Measurements from ENCODE around the gene STIM2. TPM values are rescaled to one million over a fixed set of nuclear protein-coding genes. Genes with fewer than 3 reads are reported as not detected.
"Not testable (repeated sequence)": the region's sequence is repeated elsewhere in the genome, so short reads cannot be mapped to it uniquely, and the experiment has no call there.

Gene STIM2
- 19.0 TPM for polyA plus RNA-seq (2013)

- H3K27me3 ChIP-seq (replicated peaks in 2 of 5; ENCODE audit: control insufficient read depth in 4 of 5, insufficient read depth in 5 of 5, low read length in 4 of 5), result no peaks in the 10 kb centered on the region
Measured at GRCh38 chr4:26860157-26860921, at the start of gene STIM2. STIM2 (plus strand) TSS chr4:26860841.

GRCh38 chr4:26811571-26811970 lies 49.1 kb upstream of the STIM2 start:
- 93% methylated on average over 4 of the region's 4 CpGs for WGBS (ENCODE audit: insufficient coverage)
- H3K9me3 ChIP-seq (ENCODE audit: control extremely low read depth in 1 of 5, control insufficient read depth in 4 of 5, insufficient read depth in 2 of 5, low read depth in 1 of 5, low read length in 4 of 5); H3K27ac ChIP-seq (ENCODE audit: insufficient read depth in 1 of 2, low read depth in 1 of 2, low read length in 2 of 2, poor library complexity in 1 of 2, severe bottlenecking in 2 of 2); DNase-seq; POLR2A ChIA-PET; H3K4me1 ChIP-seq (ENCODE audit: control extremely low read depth in 1 of 4, control insufficient read depth in 4 of 4, insufficient read depth in 4 of 4, low read length in 3 of 4); CTCF ChIA-PET; H3K36me3 ChIP-seq (ENCODE audit: control insufficient read depth in 4 of 4, insufficient read depth in 4 of 4, low read length in 3 of 4); H3K4me3 ChIP-seq (ENCODE audit: control insufficient read depth in 1 of 7, extremely low read depth in 1 of 7, insufficient read depth in 4 of 7, low read depth in 2 of 7, low read length in 6 of 7): not testable (repeated sequence)
- peaks cover 0 to 49% (median 12%) of the 10 kb centered on the region in 5 experiments for H3K27me3 ChIP-seq (replicated peaks in 2 of 5; ENCODE audit: control insufficient read depth in 4 of 5, insufficient read depth in 5 of 5, low read length in 4 of 5)

More at GRCh38 chr4:26860157-26860921, at the start of gene STIM2:
- H3K27ac ChIP-seq (ENCODE audit: insufficient read depth in 1 of 2, low read depth in 1 of 2, low read length in 2 of 2, poor library complexity in 1 of 2, severe bottlenecking in 2 of 2), result peak within 1 kb of the TSS; percentile 1 to 79
- no peaks in the 10 kb centered on the region for H3K36me3 ChIP-seq (ENCODE audit: control insufficient read depth in 4 of 4, insufficient read depth in 4 of 4, low read length in 3 of 4)
- peaks cover 27 to 63% (median 46%) of the 10 kb centered on the region in 4 experiments for H3K4me1 ChIP-seq (ENCODE audit: control extremely low read depth in 1 of 4, control insufficient read depth in 4 of 4, insufficient read depth in 4 of 4, low read length in 3 of 4)
- no peaks in the 10 kb centered on the region for H3K9me3 ChIP-seq (ENCODE audit: control extremely low read depth in 1 of 5, control insufficient read depth in 4 of 5, insufficient read depth in 2 of 5, low read depth in 1 of 5, low read length in 4 of 5)
- POLR2A ChIA-PET, result interaction anchor here (0.7 kb wide), 2 partner anchors 24 to 41 kb away, joined by 3 to 4 read pairs; no protein-coding TSS in a partner anchor
- peak within 1 kb of the TSS; percentile 79 to 98 (median 90) for H3K4me3 ChIP-seq (ENCODE audit: control insufficient read depth in 1 of 7, extremely low read depth in 1 of 7, insufficient read depth in 4 of 7, low read depth in 2 of 7, low read length in 6 of 7)
- WGBS (ENCODE audit: insufficient coverage), result under 1% methylated on average over 33 of the region's 74 CpGs
- CTCF ChIA-PET, result interaction anchor here (0.7 to 2.3 kb wide), 10 partner anchors 9 to 127 kb away, joined by 3 to 7 read pairs (median 4); no protein-coding TSS in a partner anchor
- peak; percentile 97 to 98 (median 98) for DNase-seq

DNA sequence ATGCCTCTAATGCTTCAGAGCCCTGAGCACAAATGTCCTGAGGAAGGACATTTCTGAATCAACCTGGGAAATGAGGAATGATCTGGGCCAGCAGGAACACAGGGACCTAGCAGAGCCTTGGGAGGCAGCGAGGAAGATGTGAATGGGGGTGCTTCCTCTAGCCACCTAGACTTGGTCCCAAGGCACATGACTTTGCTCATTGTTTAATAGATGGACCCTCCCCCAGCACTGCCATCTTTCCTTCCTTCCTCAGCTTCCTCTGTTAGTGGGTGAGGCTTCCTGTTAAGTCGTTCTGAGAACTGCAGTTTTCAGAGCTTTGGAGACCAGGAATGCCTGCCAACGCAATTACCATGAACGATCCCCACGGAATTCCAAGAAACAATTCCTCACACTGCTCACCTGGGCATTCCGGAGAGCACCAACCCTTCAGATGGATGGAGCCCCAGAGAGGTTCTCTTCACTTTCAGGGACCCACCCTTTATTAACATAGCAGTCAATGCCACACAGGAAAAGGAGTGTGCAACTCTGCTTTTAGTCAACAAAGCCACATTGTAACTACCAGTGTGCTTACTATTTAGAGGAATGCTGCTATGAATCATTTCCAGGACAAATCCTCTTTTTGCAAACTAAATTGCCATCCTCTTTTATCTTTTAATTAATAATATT lies 48.5 kb upstream of the STIM2 start:
- Histone ChIP-seq H3K4me3 (ENCODE audit: control insufficient read depth in 1 of 7, extremely low read depth in 1 of 7, insufficient read depth in 4 of 7, low read depth in 2 of 7, low read length in 6 of 7) (no peak overlapping the region), H3K36me3 (ENCODE audit: control insufficient read depth in 4 of 4, insufficient read depth in 4 of 4, low read length in 3 of 4) (no peaks in the 10 kb centered on the region), H3K27me3 (replicated peaks in 2 of 5; ENCODE audit: control insufficient read depth in 4 of 5, insufficient read depth in 5 of 5, low read length in 4 of 5) (peaks cover 0 to 52% (median 13%) of the 10 kb centered on the region in 5 experiments), H3K4me1 (ENCODE audit: control extremely low read depth in 1 of 4, control insufficient read depth in 4 of 4, insufficient read depth in 4 of 4, low read length in 3 of 4) (peaks cover 2 to 6% (median 3%) of the 10 kb centered on the region in 4 experiments), H3K9me3 (ENCODE audit: control extremely low read depth in 1 of 5, control insufficient read depth in 4 of 5, insufficient read depth in 2 of 5, low read depth in 1 of 5, low read length in 4 of 5) (peaks cover 0 to 4% (median 0%) of the 10 kb centered on the region in 5 experiments), H3K27ac (ENCODE audit: insufficient read depth in 1 of 2, low read depth in 1 of 2, low read length in 2 of 2, poor library complexity in 1 of 2, severe bottlenecking in 2 of 2) (no peak overlapping the region)
- no peak for DNase-seq
- WGBS (ENCODE audit: insufficient coverage), result 66% methylated on average over 2 of the region's 6 CpGs
- CTCF ChIA-PET, result interaction anchor here (1.4 kb wide), 1 partner anchor 24 kb away, joined by 3 read pairs; no protein-coding TSS in a partner anchor
- POLR2A ChIA-PET, result no interaction called here

GRCh38 chr4:26813698-26814097 lies 46.9 kb upstream of the STIM2 start:
- H3K4me3 ChIP-seq (ENCODE audit: control insufficient read depth in 1 of 7, extremely low read depth in 1 of 7, insufficient read depth in 4 of 7, low read depth in 2 of 7, low read length in 6 of 7), result no peak overlapping the region
- no peaks in the 10 kb centered on the region for H3K36me3 ChIP-seq (ENCODE audit: control insufficient read depth in 4 of 4, insufficient read depth in 4 of 4, low read length in 3 of 4)
- ChIA-PET POLR2A (no interaction called here), CTCF (interaction anchor here (1.2 to 1.4 kb wide), 3 partner anchors 9 to 25 kb away, joined by 3 read pairs; no protein-coding TSS in a partner anchor)
- H3K27ac ChIP-seq (ENCODE audit: insufficient read depth in 1 of 2, low read depth in 1 of 2, low read length in 2 of 2, poor library complexity in 1 of 2, severe bottlenecking in 2 of 2), result no peak overlapping the region
- peaks cover 0 to 6% (median 2%) of the 10 kb centered on the region in 4 experiments for H3K4me1 ChIP-seq (ENCODE audit: control extremely low read depth in 1 of 4, control insufficient read depth in 4 of 4, insufficient read depth in 4 of 4, low read length in 3 of 4)
- no peak for DNase-seq
- H3K27me3 ChIP-seq (replicated peaks in 2 of 5; ENCODE audit: control insufficient read depth in 4 of 5, insufficient read depth in 5 of 5, low read length in 4 of 5), result peaks cover 2 to 63% (median 20%) of the 10 kb centered on the region in 5 experiments
- peaks cover 0 to 4% (median 0%) of the 10 kb centered on the region in 5 experiments for H3K9me3 ChIP-seq (ENCODE audit: control extremely low read depth in 1 of 5, control insufficient read depth in 4 of 5, insufficient read depth in 2 of 5, low read depth in 1 of 5, low read length in 4 of 5)
- 93% methylated on average over 5 of the region's 8 CpGs for WGBS (ENCODE audit: insufficient coverage)

DNA sequence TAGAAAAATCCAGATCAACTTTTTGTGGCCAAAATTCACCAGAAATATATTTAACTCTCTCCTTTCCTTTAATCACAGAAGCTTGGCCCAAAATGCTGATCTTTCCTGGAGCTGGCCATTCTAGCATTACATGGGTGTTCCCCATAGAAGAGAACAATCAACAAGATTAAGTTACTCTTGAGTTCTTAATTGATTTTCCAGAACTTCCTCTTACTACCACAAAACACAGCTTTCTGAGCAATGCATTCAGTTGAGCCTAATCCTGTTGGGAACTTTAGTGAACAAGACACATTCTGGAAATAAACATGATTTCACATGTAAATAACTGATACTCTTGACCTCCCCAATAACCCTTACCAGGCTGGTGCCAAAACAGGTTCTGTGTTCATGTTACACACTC lies 45.4 kb upstream of the STIM2 start:
- H3K27me3 ChIP-seq (replicated peaks in 2 of 5; ENCODE audit: control insufficient read depth in 4 of 5, insufficient read depth in 5 of 5, low read length in 4 of 5), result peaks cover 2 to 63% (median 22%) of the 10 kb centered on the region in 5 experiments

GRCh38 chr4:26815706-26816105 lies 44.9 kb upstream of the STIM2 start:
- H3K4me1 ChIP-seq (ENCODE audit: control extremely low read depth in 1 of 4, control insufficient read depth in 4 of 4, insufficient read depth in 4 of 4, low read length in 3 of 4), result peaks cover 0 to 6% (median 2%) of the 10 kb centered on the region in 4 experiments
- POLR2A ChIA-PET, result no interaction called here
- WGBS (ENCODE audit: insufficient coverage), result 92% methylated on average over 4 of the region's 5 CpGs
- H3K27me3 ChIP-seq (replicated peaks in 2 of 5; ENCODE audit: control insufficient read depth in 4 of 5, insufficient read depth in 5 of 5, low read length in 4 of 5), result peaks cover 2 to 64% (median 18%) of the 10 kb centered on the region in 5 experiments
- CTCF ChIA-PET, result interaction anchor here (2.2 kb wide), 1 partner anchor 8 kb away, joined by 5 read pairs; no protein-coding TSS in a partner anchor
- H3K27ac ChIP-seq (ENCODE audit: insufficient read depth in 1 of 2, low read depth in 1 of 2, low read length in 2 of 2, poor library complexity in 1 of 2, severe bottlenecking in 2 of 2), result no peak overlapping the region
- H3K36me3 ChIP-seq (ENCODE audit: control insufficient read depth in 4 of 4, insufficient read depth in 4 of 4, low read length in 3 of 4), result no peaks in the 10 kb centered on the region
- no peak overlapping the region for H3K4me3 ChIP-seq (ENCODE audit: control insufficient read depth in 1 of 7, extremely low read depth in 1 of 7, insufficient read depth in 4 of 7, low read depth in 2 of 7, low read length in 6 of 7)
- no peak for DNase-seq
- peaks cover 0 to 7% (median 2%) of the 10 kb centered on the region in 5 experiments for H3K9me3 ChIP-seq (ENCODE audit: control extremely low read depth in 1 of 5, control insufficient read depth in 4 of 5, insufficient read depth in 2 of 5, low read depth in 1 of 5, low read length in 4 of 5)

More for the DNA sequence above, 45.4 kb upstream of the STIM2 start:
- H3K9me3 ChIP-seq (ENCODE audit: control extremely low read depth in 1 of 5, control insufficient read depth in 4 of 5, insufficient read depth in 2 of 5, low read depth in 1 of 5, low read length in 4 of 5), result peaks cover 0 to 4% (median under 1%) of the 10 kb centered on the region in 5 experiments
- CTCF ChIA-PET, result no interaction called here
- POLR2A ChIA-PET, result no interaction called here
- no peak for DNase-seq
- no peak overlapping the region for H3K4me3 ChIP-seq (ENCODE audit: control insufficient read depth in 1 of 7, extremely low read depth in 1 of 7, insufficient read depth in 4 of 7, low read depth in 2 of 7, low read length in 6 of 7)
- no peak overlapping the region for H3K27ac ChIP-seq (ENCODE audit: insufficient read depth in 1 of 2, low read depth in 1 of 2, low read length in 2 of 2, poor library complexity in 1 of 2, severe bottlenecking in 2 of 2)
- no peaks in the 10 kb centered on the region for H3K36me3 ChIP-seq (ENCODE audit: control insufficient read depth in 4 of 4, insufficient read depth in 4 of 4, low read length in 3 of 4)
- peaks cover 0 to 6% (median 2%) of the 10 kb centered on the region in 4 experiments for H3K4me1 ChIP-seq (ENCODE audit: control extremely low read depth in 1 of 4, control insufficient read depth in 4 of 4, insufficient read depth in 4 of 4, low read length in 3 of 4)

All from common myeloid progenitor, CD34-positive (primary cell).